Neural cell (in vitro differentiated cells): ENCODE data around the gene ADARB2. TPM values are rescaled to one million over a fixed set of nuclear protein-coding genes. Genes with fewer than 3 reads are reported as not detected.

Source experiments
- H2AFZ ChIP-seq: fragments of 200-600, 300-800 bp; sonication (generic), shearing (Covaris generic); 2 replicates; pipeline ENCODE4 v1.6.0; 2014; ENCODE audit warnings: low read depth, mild to moderate bottlenecking, antibody characterized with exemption, low read length, moderate library complexity
- H3F3A ChIP-seq: fragments of 200-600 bp; shearing (Covaris generic); 2 replicates; pipeline ENCODE4 v1.6.1; 2016; ENCODE audit warnings: mild to moderate bottlenecking, moderate library complexity, mixed read lengths, antibody characterized with exemption, low read length; ENCODE audit not compliant: insufficient read depth, poor library complexity, severe bottlenecking
- H3K27ac ChIP-seq: fragments of 200-600, 300-800 bp; sonication (generic), shearing (Covaris generic); 2 replicates; pipeline ENCODE4 v1.5.1; 2014; ENCODE audit warnings: mild to moderate bottlenecking, low read length, moderate library complexity
- H3K27me3 ChIP-seq: fragments of 300-800, 200-600 bp; sonication (generic), shearing (Covaris generic); 2 replicates; pipeline ENCODE4 v1.6.0; 2014; ENCODE audit warnings: mild to moderate bottlenecking, low read depth, low read length, moderate library complexity; ENCODE audit not compliant: insufficient read depth
- H3K36me3 ChIP-seq: fragments of 300-800, 200-600 bp; sonication (generic), shearing (Covaris generic); 2 replicates; pipeline ENCODE4 v1.5.1; 2014; ENCODE audit warnings: mild to moderate bottlenecking, antibody characterized with exemption, low read length, moderate library complexity; ENCODE audit not compliant: insufficient read depth
- H3K4me2 ChIP-seq: fragments of 300-800, 200-600 bp; sonication (generic), shearing (Covaris generic); 2 replicates; pipeline ENCODE4 v1.6.0; 2014; ENCODE audit warnings: mild to moderate bottlenecking, low read length
- H3K4me3 ChIP-seq: fragments of 300-800, 200-600 bp; sonication (generic), shearing (Covaris generic); 2 replicates; pipeline ENCODE4 v1.5.1; 2014; ENCODE audit warnings: mild to moderate bottlenecking, low read length, moderate library complexity
- H3K79me2 ChIP-seq: fragments of 200-600 bp; shearing (Covaris generic); replicated peaks from 2 replicates; pipeline ENCODE4 v1.6.0; 2014; ENCODE audit warnings: mild to moderate bottlenecking, low read length, moderate library complexity; ENCODE audit not compliant: insufficient read depth
- H3K9ac ChIP-seq: fragments of 300-800, 200-600 bp; sonication (generic), shearing (Covaris generic); 2 replicates; pipeline ENCODE4 v1.6.1; 2016; ENCODE audit warnings: mild to moderate bottlenecking, low read length, mixed read lengths
- H3K9me2 ChIP-seq: fragments of 200-600 bp; shearing (Covaris generic); 2 replicates; pipeline ENCODE4 v1.6.1; 2016; ENCODE audit warnings: mild to moderate bottlenecking, low read length, mixed read lengths; ENCODE audit not compliant: insufficient read depth
- H3K9me3 ChIP-seq: fragments of 200-600, 300-800 bp; sonication (generic), shearing (Covaris generic); 2 replicates; pipeline ENCODE4 v1.6.1; 2016; ENCODE audit warnings: mild to moderate bottlenecking, mixed run types, low read length, moderate library complexity, mixed read lengths
- H4K20me1 ChIP-seq: fragments of 200-600 bp; shearing (Covaris generic); 2 replicates; pipeline ENCODE4 v1.6.1; 2016; ENCODE audit warnings: mild to moderate bottlenecking, mixed run types; ENCODE audit not compliant: insufficient read depth
- CTCF ChIP-seq: fragments of 450-650 bp; IDR thresholded peaks from 2 replicates; pipeline ENCODE4 v1.5.1; 2014; ENCODE audit warnings: antibody characterized with exemption, mild to moderate bottlenecking, moderate library complexity; ENCODE audit not compliant: poor library complexity, severe bottlenecking
- EP300 ChIP-seq: fragments of 450-650 bp; conservative IDR thresholded peaks from 2 replicates; pipeline ENCODE4 v1.6.1; 2014; ENCODE audit warnings: antibody characterized with exemption, mild to moderate bottlenecking, moderate library complexity; ENCODE audit not compliant: poor library complexity, severe bottlenecking
- EZH2 ChIP-seq: fragments of 200-600, 300-800 bp; shearing (Covaris generic), sonication (generic); IDR thresholded peaks from 2 replicates; pipeline ENCODE4 v1.6.1; 2014; ENCODE audit warnings: antibody characterized with exemption, low read length, borderline replicate concordance, mild to moderate bottlenecking; ENCODE audit not compliant: insufficient read depth, poor library complexity, severe bottlenecking
- MXI1 ChIP-seq: fragments of 450-650 bp; conservative IDR thresholded peaks from 2 replicates; pipeline ENCODE4 v1.6.1; 2014; ENCODE audit warnings: antibody characterized with exemption, mild to moderate bottlenecking; ENCODE audit not compliant: poor library complexity, severe bottlenecking
- POLR2AphosphoS5 ChIP-seq: IDR thresholded peaks from 2 replicates; pipeline ENCODE4 v1.6.1; 2012
- RAD21 ChIP-seq: fragments of 450-650 bp; conservative IDR thresholded peaks from 2 replicates; pipeline ENCODE4 v1.6.1; 2014; ENCODE audit warnings: antibody characterized with exemption, mild to moderate bottlenecking, moderate library complexity
- REST ChIP-seq: IDR thresholded peaks from 2 replicates; pipeline ENCODE4 v1.6.1; 2012; ENCODE audit warnings: borderline replicate concordance
- SMC3 ChIP-seq: fragments of 450-650 bp; conservative IDR thresholded peaks from 2 replicates; pipeline ENCODE4 v1.6.1; 2014; ENCODE audit warnings: antibody characterized with exemption, mild to moderate bottlenecking, moderate library complexity; ENCODE audit not compliant: poor library complexity
- TAF1 ChIP-seq: IDR thresholded peaks from 2 replicates; pipeline ENCODE4 v1.6.1; 2012; ENCODE audit warnings: low read depth
- polyA plus RNA-seq: library from polyadenylated mRNA; depleted of rRNA; stranded (reverse); fragments of >200 nt; gene quantifications from 2 replicates; pipeline ENCODE4 v1.2.3, GENCODE V29; 2014

Gene ADARB2
- polyA plus RNA-seq, 1 donor from 2014 or later = 3.6 TPM

- no peak overlapping the region for H3K4me2 ChIP-seq
- H3K9me2 ChIP-seq = no peaks in the 10 kb centered on the region
- no peak overlapping the region for H3K27ac ChIP-seq
- H4K20me1 ChIP-seq = no peaks in the 10 kb centered on the region
- H3K9ac ChIP-seq = no peak overlapping the region
- H2AFZ ChIP-seq = no peak overlapping the region
- no peak overlapping the region for H3K4me3 ChIP-seq
- H3K9me3 ChIP-seq = no peaks in the 10 kb centered on the region
- no peaks in the 10 kb centered on the region for H3K79me2 ChIP-seq
- H3K36me3 ChIP-seq = no peaks in the 10 kb centered on the region
- TF ChIP-seq TAF1 (no peak), POLR2AphosphoS5 (no peak), EZH2 (no peak), EP300 (no peak), REST (no peak), CTCF (no peak), RAD21 (no peak), SMC3 (no peak), MXI1 (no peak)
- H3K27me3 ChIP-seq = no peaks in the 10 kb centered on the region
- no peaks in the 10 kb centered on the region for H3F3A ChIP-seq
Observed at GRCh38 chr10:1520909-1521565, 216.3 kb downstream of the ADARB2 start.

- H2AFZ ChIP-seq = no peak overlapping the region
- H4K20me1 ChIP-seq = no peaks in the 10 kb centered on the region
- H3K79me2 ChIP-seq = no peaks in the 10 kb centered on the region
- H3K9ac ChIP-seq = no peak overlapping the region
- H3K4me3 ChIP-seq = no peak overlapping the region
- no peaks in the 10 kb centered on the region for H3K9me3 ChIP-seq
- H3K36me3 ChIP-seq = no peaks in the 10 kb centered on the region
- no peaks in the 10 kb centered on the region for H3F3A ChIP-seq
- H3K27me3 ChIP-seq = no peaks in the 10 kb centered on the region
- TF ChIP-seq REST (no peak), TAF1 (no peak), EP300 (no peak), EZH2 (no peak), SMC3 (no peak), RAD21 (no peak), MXI1 (no peak), POLR2AphosphoS5 (no peak), CTCF (no peak)
- no peak overlapping the region for H3K4me2 ChIP-seq
- no peaks in the 10 kb centered on the region for H3K9me2 ChIP-seq
- H3K27ac ChIP-seq = no peak overlapping the region
Observed at GRCh38 chr10:1519391-1519790, 217.9 kb downstream of the ADARB2 start.
